Ishikawa (cell line): ENCODE measurements around the gene GNAO1.

Experiments
- CEBPB ChIP-seq: IDR thresholded peaks from 2 replicates; pipeline ENCODE4 v1.6.1; 2012
- CREB1 ChIP-seq: IDR thresholded peaks from 2 replicates; pipeline ENCODE4 v1.6.1; 2012; ENCODE audit warnings: low read depth
- EGR1 ChIP-seq: IDR thresholded peaks from 2 replicates; pipeline ENCODE4 v1.6.1; 2012
- EP300 ChIP-seq: IDR thresholded peaks from 2 replicates; pipeline ENCODE4 v1.6.1; 2012; ENCODE audit warnings: borderline replicate concordance
- FOXM1 ChIP-seq: IDR thresholded peaks from 2 replicates; pipeline ENCODE4 v1.6.1; 2012; ENCODE audit warnings: low read depth, borderline replicate concordance
- NFIC ChIP-seq: IDR thresholded peaks from 2 replicates; pipeline ENCODE4 v1.6.1; 2012
- RAD21 ChIP-seq: IDR thresholded peaks from 2 replicates; pipeline ENCODE4 v1.6.1; 2012; ENCODE audit warnings: low read depth
- TAF1 ChIP-seq: IDR thresholded peaks from 2 replicates; pipeline ENCODE4 v1.6.1; 2012; ENCODE audit warnings: low read depth, mild to moderate bottlenecking
- TCF12 ChIP-seq: IDR thresholded peaks from 2 replicates; pipeline ENCODE4 v1.6.1; 2012; ENCODE audit warnings: low read depth
- TEAD4 ChIP-seq: IDR thresholded peaks from 2 replicates; pipeline ENCODE4 v1.6.1; 2012
- YY1 ChIP-seq: IDR thresholded peaks from 2 replicates; pipeline ENCODE4 v1.6.1; 2012; ENCODE audit warnings: low read depth
- ZBTB7A ChIP-seq: IDR thresholded peaks from 2 replicates; pipeline ENCODE4 v1.6.1; 2012; ENCODE audit warnings: low read depth
- TF ChIP-seq, protein P1 (sequence below): IDR thresholded peaks from 2 replicates; pipeline ENCODE4 v1.6.1; 2012
- TF ChIP-seq, protein P2 (sequence below): IDR thresholded peaks from 2 replicates; pipeline ENCODE4 v1.6.1; 2012
- TF ChIP-seq, protein P3 (sequence below): IDR thresholded peaks from 2 replicates; pipeline ENCODE4 v1.6.1; 2012; ENCODE audit warnings: low read depth, mild to moderate bottlenecking

Gene GNAO1

DNA sequence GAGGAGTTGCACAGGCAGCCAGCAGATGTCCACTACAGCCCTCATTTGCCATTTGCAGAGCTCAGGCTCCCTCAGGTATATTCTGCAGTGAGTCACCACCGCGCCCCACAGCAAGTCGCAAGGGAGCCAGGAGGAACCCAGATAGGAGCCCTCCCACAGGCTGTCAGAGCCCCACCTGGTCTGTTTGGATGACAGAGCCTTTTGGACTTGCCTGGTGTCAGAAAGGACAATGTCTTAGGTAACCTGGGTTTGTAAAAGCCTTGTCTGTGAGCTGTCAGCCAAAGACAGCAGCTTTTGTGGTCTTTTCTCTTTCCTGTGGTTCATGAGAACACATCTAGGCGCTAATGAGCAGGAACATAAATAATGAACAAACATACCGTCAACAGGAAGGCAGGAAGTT is 70.9 kb downstream of the GNAO1 start:
- TF ChIP-seq, protein P1, sequence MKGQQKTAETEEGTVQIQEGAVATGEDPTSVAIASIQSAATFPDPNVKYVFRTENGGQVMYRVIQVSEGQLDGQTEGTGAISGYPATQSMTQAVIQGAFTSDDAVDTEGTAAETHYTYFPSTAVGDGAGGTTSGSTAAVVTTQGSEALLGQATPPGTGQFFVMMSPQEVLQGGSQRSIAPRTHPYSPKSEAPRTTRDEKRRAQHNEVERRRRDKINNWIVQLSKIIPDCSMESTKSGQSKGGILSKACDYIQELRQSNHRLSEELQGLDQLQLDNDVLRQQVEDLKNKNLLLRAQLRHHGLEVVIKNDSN = no peak
- TF ChIP-seq, protein P2, sequence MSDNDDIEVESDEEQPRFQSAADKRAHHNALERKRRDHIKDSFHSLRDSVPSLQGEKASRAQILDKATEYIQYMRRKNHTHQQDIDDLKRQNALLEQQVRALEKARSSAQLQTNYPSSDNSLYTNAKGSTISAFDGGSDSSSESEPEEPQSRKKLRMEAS = no peak
- TF ChIP-seq TEAD4 (no peak), EP300 (no peak), CEBPB (no peak), YY1 (no peak), NFIC (no peak), TAF1 (no peak), RAD21 (no peak), FOXM1 (no peak), CREB1 (no peak)

DNA sequence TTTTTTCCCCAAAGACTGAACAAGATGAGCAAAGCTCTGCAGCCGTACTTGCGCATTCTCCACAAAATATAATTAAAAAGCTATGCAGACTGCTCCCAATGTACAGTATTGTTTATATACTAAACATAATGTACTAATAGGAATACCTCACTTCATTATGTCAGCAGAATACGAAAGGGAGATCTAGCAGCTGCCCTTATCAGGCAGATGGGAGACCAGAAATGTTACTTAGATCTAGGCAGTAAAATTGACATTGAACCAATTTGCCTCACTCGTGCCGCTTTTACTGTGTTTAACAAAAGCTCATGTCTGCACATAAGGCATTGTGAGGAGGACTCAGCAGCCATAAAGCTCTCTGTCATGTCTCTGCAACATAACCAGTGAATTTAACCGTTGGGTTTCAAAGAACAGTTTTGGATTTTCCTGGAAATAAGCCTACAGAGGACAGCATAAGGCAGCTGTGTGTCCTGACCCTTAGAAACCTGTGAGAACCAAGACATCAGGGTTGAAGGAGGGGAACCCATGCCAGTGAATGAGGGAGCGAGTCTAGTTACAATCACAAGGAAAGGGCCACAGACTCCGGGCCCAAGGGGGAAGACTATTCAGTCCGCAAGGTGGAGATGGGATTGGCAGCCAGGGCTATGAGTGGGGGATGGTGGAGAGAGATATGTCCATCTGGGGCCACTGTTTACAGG is 71.4 kb downstream of the GNAO1 start:
- TF ChIP-seq RAD21 (no peak), ZBTB7A (no peak), EGR1 (no peak), YY1 (no peak), CREB1 (no peak), NFIC (no peak), TCF12 (no peak), TEAD4 (no peak)
- TF ChIP-seq, protein P2 = no peak

DNA sequence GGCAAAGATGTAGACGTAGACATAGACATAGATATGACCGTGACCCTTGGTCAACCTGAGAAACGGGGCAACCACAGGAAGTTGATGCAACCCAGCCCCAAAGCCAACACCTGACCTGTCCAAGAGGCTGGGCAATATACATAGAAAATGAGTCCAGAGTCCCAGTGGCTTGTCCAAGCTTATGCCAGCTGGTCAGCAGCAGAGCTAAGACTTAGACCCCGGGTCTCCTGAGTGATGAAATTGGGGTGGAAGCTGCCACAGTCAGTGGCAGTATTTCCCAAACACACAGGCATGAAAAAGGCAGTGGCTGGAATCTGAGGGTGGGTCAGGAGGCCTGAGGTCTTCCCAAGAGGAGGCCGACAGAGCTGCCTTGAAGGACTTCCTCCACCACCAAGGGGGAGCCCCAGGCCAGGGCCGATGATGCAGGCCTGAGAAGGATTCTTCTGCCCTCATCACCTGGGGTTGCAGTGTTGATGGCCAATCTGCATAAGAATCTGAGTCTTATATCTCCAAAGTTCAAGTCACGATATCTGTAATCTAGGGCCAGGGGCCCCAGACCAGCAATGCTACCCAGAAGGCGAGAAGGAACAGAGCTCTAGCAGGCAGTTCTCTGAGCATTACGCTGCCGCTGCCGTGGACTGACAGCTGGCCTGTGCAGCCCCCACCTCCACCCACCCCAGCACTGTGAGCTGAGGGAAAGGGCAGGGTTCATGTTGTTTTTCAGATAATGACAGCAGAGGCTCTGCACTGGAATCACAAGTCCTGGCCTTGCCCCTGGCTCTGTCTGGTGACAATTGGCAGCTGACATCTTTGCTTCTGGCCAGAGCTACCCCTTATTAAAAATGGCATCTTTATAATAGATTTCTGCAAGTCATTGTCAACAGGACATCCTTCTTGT is 72.7 kb downstream of the GNAO1 start:
- TF ChIP-seq YY1 (no peak), TAF1 (no peak), ZBTB7A (no peak), FOXM1 (no peak), CREB1 (no peak)
- TF ChIP-seq, protein P3, sequence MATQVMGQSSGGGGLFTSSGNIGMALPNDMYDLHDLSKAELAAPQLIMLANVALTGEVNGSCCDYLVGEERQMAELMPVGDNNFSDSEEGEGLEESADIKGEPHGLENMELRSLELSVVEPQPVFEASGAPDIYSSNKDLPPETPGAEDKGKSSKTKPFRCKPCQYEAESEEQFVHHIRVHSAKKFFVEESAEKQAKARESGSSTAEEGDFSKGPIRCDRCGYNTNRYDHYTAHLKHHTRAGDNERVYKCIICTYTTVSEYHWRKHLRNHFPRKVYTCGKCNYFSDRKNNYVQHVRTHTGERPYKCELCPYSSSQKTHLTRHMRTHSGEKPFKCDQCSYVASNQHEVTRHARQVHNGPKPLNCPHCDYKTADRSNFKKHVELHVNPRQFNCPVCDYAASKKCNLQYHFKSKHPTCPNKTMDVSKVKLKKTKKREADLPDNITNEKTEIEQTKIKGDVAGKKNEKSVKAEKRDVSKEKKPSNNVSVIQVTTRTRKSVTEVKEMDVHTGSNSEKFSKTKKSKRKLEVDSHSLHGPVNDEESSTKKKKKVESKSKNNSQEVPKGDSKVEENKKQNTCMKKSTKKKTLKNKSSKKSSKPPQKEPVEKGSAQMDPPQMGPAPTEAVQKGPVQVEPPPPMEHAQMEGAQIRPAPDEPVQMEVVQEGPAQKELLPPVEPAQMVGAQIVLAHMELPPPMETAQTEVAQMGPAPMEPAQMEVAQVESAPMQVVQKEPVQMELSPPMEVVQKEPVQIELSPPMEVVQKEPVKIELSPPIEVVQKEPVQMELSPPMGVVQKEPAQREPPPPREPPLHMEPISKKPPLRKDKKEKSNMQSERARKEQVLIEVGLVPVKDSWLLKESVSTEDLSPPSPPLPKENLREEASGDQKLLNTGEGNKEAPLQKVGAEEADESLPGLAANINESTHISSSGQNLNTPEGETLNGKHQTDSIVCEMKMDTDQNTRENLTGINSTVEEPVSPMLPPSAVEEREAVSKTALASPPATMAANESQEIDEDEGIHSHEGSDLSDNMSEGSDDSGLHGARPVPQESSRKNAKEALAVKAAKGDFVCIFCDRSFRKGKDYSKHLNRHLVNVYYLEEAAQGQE = no peak
- TF ChIP-seq, protein P1 = no peak

DNA sequence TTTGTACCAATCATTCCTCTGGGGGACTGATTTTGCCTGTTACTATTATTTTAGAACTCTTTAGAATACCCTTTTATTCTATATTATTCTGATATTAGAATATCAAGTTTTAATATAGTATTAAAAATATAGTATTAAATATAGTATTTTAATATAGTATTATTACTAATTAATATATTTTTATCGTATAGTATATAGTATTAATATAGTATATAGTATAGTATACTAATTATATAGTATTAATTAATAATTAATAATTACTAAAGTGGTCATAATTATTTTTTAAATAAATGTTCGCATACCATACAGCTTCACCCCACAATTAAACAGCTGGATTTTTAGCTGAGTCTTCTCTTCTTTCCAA is 73.3 kb downstream of the GNAO1 start:
- TF ChIP-seq NFIC (no peak), CREB1 (no peak), EGR1 (no peak), ZBTB7A (no peak), TCF12 (no peak), FOXM1 (no peak), CEBPB (no peak), TEAD4 (no peak)
- TF ChIP-seq, protein P2 = no peak
- TF ChIP-seq, protein P3 = no peak
- TF ChIP-seq, protein P1 = no peak

DNA sequence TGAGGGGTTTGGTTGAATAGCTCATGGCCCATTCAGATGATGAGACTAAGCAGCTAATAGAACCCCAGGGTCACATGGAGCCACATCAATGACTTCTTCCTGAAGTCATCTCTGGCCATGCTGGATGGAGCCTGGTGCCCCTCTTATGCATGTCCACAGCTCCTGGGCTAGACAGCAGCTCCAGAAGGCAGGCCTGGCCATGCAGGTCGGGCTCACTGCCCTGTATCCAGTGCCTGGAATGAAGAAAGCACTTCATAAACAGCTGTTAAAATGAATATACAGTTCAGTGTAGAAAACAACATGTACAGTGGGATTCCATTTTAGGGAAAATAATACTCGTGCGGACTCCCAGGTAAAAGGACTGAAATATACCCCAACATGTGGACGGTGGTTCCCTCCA is 73.9 kb downstream of the GNAO1 start:
- TF ChIP-seq EP300 = no peak
